ENCODE data around the gene SRPK1. TPM values are rescaled to one million over a fixed set of nuclear protein-coding genes. Genes with fewer than 3 reads are reported as not detected.

The SRPK1 gene
- total and polyA plus RNA-seq, 8 donors, result 34.1 to 47.0 (median 39.5) TPM

DNA sequence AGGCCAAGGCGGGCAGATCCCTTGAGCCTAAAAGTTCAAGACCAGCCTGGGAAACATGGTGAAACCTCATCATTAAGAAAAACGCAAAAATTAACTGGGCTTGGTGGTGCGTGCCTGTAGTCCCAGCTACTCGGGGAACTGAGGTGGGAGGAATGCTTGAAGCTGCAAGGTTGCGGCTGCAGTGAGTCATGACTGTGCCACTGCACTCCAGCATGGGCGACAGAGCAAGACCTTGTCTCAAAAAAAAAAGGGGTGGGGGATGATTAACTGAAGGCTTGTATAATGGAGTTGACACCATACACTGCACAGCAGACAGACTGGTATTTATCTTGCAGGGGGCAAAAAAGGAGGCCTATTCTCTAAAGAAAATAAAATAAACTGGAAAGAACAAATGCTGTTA, 27.7 kb downstream of the SRPK1 start:
- TF ChIP-seq, protein P1, sequence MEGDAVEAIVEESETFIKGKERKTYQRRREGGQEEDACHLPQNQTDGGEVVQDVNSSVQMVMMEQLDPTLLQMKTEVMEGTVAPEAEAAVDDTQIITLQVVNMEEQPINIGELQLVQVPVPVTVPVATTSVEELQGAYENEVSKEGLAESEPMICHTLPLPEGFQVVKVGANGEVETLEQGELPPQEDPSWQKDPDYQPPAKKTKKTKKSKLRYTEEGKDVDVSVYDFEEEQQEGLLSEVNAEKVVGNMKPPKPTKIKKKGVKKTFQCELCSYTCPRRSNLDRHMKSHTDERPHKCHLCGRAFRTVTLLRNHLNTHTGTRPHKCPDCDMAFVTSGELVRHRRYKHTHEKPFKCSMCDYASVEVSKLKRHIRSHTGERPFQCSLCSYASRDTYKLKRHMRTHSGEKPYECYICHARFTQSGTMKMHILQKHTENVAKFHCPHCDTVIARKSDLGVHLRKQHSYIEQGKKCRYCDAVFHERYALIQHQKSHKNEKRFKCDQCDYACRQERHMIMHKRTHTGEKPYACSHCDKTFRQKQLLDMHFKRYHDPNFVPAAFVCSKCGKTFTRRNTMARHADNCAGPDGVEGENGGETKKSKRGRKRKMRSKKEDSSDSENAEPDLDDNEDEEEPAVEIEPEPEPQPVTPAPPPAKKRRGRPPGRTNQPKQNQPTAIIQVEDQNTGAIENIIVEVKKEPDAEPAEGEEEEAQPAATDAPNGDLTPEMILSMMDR (IDR thresholded peaks at IDR 0.05), result no peak
- H3K27ac ChIP-seq, result no peak overlapping the region
- intact Hi-C loops (cut with DNase I), result no loop called here
- no peak overlapping the region for H3K4me3 ChIP-seq
- no peaks in the 10 kb centered on the region for H3K27me3 ChIP-seq
- H3K36me3 ChIP-seq, result peaks cover 0 to 23% of the 10 kb centered on the region in 2 donors
- DNase-seq (no peak), ATAC-seq (no peak)
- no peaks in the 10 kb centered on the region for H3K4me1 ChIP-seq
- no peaks in the 10 kb centered on the region for H3K9me3 ChIP-seq

DNA sequence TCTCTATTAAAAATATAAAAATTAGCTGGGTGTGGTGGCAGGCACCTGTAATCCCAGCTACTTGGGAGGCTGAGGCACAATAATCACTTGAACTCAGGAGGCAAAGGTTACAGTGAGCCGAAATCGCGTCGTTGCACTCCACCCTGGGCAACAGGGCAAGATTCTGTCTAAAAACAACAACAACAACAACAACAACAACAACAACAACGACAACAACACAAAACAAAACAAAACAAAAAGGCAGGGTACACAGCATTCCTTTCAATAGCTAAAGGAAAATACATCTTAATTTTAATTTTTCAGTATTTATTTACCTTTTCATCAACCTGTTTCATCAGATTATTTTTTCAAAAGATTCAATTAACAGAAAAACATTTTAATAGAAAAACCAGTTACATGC, 28.4 kb downstream of the SRPK1 start:
- no peak for ATAC-seq
- no peak overlapping the region for H3K4me3 ChIP-seq
- H3K36me3 ChIP-seq, result peaks cover 0 to 29% of the 10 kb centered on the region in 2 donors
- no peaks in the 10 kb centered on the region for H3K4me1 ChIP-seq
- TF ChIP-seq, protein P1 (IDR thresholded peaks at IDR 0.05), result no peak
- no peaks in the 10 kb centered on the region for H3K9me3 ChIP-seq
- no peak for DNase-seq
- intact Hi-C loops (cut with DNase I), result no loop called here
- no peak overlapping the region for H3K27ac ChIP-seq
- H3K27me3 ChIP-seq, result no peaks in the 10 kb centered on the region

- intact Hi-C loops (cut with DNase I), result no loop called here
- no peaks in the 10 kb centered on the region for H3K27me3 ChIP-seq
- H3K36me3 ChIP-seq, result peaks cover 0 to 77% of the 10 kb centered on the region in 2 donors
- no peaks in the 10 kb centered on the region for H3K4me1 ChIP-seq
- TF ChIP-seq, protein P1 (IDR thresholded peaks at IDR 0.05), result no peak
- H3K27ac ChIP-seq, result no peak overlapping the region
- H3K4me3 ChIP-seq, result no peak overlapping the region
- ATAC-seq, result no peak
- H3K9me3 ChIP-seq, result peaks cover 0 to 23% of the 10 kb centered on the region in 2 donors
- no peak for DNase-seq
Observed at GRCh38 chr6:35879151-35879550, 41.7 kb downstream of the SRPK1 start.

GRCh38 chr6:35876902-35877301, 44.0 kb downstream of the SRPK1 start:
- ATAC-seq, result no peak
- Histone ChIP-seq H3K9me3 (peaks cover 0 to 19% of the 10 kb centered on the region in 2 donors), H3K36me3 (peaks cover 0 to 77% of the 10 kb centered on the region in 2 donors)

DNA sequence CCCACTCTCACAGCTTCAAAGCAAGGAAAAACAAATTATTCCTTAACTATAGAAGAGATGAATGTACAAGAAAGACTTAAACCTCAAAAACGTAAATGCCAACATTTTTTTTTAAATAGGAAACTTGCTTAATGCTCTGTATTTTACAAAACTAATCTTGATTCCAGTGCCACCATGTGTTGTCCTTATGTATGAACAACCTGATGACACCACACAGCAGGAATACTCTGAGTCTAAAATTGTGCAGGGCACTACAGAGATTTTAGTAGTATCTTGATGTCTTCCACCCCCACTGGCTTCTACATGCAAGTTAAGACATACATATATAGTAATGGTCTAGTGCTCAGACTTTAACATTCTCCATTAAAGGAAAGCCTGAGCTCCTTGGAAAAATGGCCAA, 46.2 kb downstream of the SRPK1 start:
- Histone ChIP-seq H3K27me3 (no peaks in the 10 kb centered on the region), H3K4me1 (no peaks in the 10 kb centered on the region), H3K27ac (no peak overlapping the region), H3K4me3 (no peak overlapping the region), H3K9me3 (no peaks in the 10 kb centered on the region), H3K36me3 (peaks cover 0 to 73% of the 10 kb centered on the region in 2 donors)
- no peak for DNase-seq
- TF ChIP-seq, protein P1 (IDR thresholded peaks at IDR 0.05), result no peak
- intact Hi-C loops (cut with DNase I), result no loop called here
- ATAC-seq, result no peak

More at GRCh38 chr6:35876902-35877301, 44.0 kb downstream of the SRPK1 start:
- Histone ChIP-seq H3K4me1 (no peaks in the 10 kb centered on the region), H3K27me3 (no peaks in the 10 kb centered on the region), H3K27ac (no peak overlapping the region), H3K4me3 (no peak overlapping the region)
- intact Hi-C loops (cut with DNase I), result no loop called here
- TF ChIP-seq, protein P1 (IDR thresholded peaks at IDR 0.05), result no peak
- DNase-seq, result no peak

Measured in left lung (tissue), 10 donors.